Neural progenitor cell (in vitro differentiated cells): ENCODE data around the gene FTCD.
"Not testable (repeated sequence)": the region's sequence is repeated elsewhere in the genome, so short reads cannot be mapped to it uniquely, and the experiment has no call there.

ENCODE experiments used
- CTCF ChIP-seq: fragments of 200-600 bp; sonication (generic); IDR thresholded peaks from 2 replicates; pipeline ENCODE4 v1.5.1; 2017; ENCODE audit warnings: antibody characterized with exemption, mild to moderate bottlenecking
- EZH2 ChIP-seq: fragments of 200-600 bp; sonication (generic); IDR thresholded peaks from 2 replicates; pipeline ENCODE4 v1.6.1; 2017; ENCODE audit warnings: antibody characterized with exemption, mild to moderate bottlenecking, moderate library complexity

- TF ChIP-seq CTCF, EZH2: not testable (repeated sequence)
These were observed 21.2 kb upstream of the FTCD start for GRCh38 chr21:46176443-46177129.
